Vagina (tissue), 2 donors: ENCODE measurements around the gene DENND1A.

Experiments
- POLR2A ChIP-seq, 2 donors: fragments of 450-650 bp; IDR thresholded peaks; one replicate each; pipeline ENCODE4 v1.6.1; 2017; ENCODE audit warnings: antibody characterized with exemption in 2 of 2, mild to moderate bottlenecking in 2 of 2, moderate library complexity in 2 of 2
- POLR2AphosphoS5 ChIP-seq, 2 donors: sonication (generic); formaldehyde crosslinking; IDR thresholded peaks; one replicate each; pipeline ENCODE4 v1.9.0; 2017; ENCODE audit warnings: antibody characterized with exemption in 2 of 2, mild to moderate bottlenecking in 2 of 2, low read depth in 1 of 2; ENCODE audit not compliant: insufficient read depth in 1 of 2
- TF ChIP-seq, protein P1 (sequence below), 3 experiments: fragments of 450-650 bp in 2 of 3; fragments of 200-600 bp in 1 of 3; sonication (generic) in 1 of 3; IDR thresholded peaks; one replicate each; pipeline ENCODE4 v1.5.1; 2017 to 2019; ENCODE audit warnings: antibody characterized with exemption in 3 of 3, mild to moderate bottlenecking in 2 of 3, moderate library complexity in 2 of 3

DNA sequence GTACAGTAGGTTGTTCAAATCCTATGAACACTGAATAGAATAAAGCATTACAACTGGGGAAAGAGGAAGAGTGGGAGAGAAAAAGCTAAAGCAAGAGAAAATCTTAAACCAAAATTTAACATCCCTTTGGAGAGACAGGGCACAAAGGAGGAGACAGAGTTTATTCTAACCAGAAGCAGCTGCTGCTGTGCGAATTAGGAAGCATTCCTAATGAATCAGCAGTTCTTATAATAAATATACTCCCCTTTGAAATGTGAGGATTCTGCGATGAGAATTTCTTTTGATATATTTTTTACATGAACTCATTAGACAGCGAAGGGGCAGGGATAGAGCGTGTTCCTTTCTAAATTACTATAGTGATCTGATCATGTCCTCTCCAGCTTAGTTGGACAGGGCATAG, 233.4 kb downstream of the DENND1A start:
- TF ChIP-seq POLR2AphosphoS5 (IDR thresholded peaks at IDR 0.05; ENCODE audit: insufficient read depth in 1 of 2, low read depth in 1 of 2), result no peak
- TF ChIP-seq, protein P1, sequence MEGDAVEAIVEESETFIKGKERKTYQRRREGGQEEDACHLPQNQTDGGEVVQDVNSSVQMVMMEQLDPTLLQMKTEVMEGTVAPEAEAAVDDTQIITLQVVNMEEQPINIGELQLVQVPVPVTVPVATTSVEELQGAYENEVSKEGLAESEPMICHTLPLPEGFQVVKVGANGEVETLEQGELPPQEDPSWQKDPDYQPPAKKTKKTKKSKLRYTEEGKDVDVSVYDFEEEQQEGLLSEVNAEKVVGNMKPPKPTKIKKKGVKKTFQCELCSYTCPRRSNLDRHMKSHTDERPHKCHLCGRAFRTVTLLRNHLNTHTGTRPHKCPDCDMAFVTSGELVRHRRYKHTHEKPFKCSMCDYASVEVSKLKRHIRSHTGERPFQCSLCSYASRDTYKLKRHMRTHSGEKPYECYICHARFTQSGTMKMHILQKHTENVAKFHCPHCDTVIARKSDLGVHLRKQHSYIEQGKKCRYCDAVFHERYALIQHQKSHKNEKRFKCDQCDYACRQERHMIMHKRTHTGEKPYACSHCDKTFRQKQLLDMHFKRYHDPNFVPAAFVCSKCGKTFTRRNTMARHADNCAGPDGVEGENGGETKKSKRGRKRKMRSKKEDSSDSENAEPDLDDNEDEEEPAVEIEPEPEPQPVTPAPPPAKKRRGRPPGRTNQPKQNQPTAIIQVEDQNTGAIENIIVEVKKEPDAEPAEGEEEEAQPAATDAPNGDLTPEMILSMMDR (IDR thresholded peaks at IDR 0.05), result no peak
- TF ChIP-seq POLR2A (IDR thresholded peaks at IDR 0.05), result no peak
